ENCODE measurements around the gene TECTA.

TECTA gene

DNA sequence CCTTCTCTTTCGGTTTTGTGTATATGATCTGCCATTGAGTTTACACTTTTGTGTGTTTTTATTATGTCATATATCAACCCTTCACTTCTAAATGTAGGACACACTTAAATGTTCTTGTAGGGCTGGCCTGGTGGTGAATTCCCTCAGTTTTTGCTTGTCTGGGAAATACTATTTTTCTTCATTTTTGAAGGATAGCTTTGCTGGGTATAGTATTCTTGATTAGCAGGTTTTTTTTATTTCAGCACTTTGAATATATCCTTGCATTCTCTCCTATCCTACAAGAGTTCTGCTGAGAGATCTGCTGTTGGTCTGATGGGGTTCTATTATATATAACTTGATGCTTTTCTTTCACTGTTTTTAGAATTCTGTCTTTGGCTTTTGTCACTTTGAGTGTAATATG lies 79.1 kb downstream of the TECTA start:
- DNase-seq: no peak

DNA sequence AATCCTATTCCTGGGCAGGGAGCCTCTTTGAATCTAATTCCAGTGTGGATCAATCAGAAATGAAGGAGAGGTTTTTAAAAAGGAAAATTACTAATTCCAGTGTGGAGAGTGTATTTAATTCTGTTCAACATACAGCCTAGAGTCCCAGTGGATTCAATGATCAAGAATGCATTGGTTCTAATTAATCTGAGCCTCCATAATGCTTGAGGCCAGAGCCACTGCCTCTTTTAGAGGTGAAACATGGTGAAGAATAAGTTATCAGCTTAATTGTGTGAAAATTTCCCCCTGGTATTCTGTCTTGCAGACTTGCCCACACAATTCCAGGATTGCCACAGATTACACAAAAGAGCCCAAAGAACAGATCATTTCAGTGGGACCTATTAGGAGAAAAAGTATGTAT lies 87.7 kb downstream of the TECTA start:
- no peak for DNase-seq

DNA sequence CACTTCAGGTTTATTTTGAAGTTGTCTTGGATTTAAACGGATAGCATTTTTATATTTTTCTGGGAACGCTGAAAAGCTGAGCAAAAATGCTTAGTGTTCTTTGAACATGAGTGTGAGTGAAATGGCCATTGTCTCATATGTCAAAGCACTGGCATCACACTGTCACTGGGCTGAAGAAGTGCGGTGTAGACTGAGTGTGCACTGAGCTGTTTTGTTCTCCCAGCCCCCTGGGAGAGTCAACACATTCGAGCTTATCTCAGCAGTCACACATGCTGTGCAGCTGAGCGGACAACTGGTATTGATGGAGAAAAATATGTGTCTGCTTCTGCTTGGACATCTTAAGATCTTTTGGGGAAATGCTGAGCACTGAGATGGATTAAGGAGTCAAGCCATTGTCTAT lies 90.8 kb downstream of the TECTA start:
- DNase-seq: no peak

DNA sequence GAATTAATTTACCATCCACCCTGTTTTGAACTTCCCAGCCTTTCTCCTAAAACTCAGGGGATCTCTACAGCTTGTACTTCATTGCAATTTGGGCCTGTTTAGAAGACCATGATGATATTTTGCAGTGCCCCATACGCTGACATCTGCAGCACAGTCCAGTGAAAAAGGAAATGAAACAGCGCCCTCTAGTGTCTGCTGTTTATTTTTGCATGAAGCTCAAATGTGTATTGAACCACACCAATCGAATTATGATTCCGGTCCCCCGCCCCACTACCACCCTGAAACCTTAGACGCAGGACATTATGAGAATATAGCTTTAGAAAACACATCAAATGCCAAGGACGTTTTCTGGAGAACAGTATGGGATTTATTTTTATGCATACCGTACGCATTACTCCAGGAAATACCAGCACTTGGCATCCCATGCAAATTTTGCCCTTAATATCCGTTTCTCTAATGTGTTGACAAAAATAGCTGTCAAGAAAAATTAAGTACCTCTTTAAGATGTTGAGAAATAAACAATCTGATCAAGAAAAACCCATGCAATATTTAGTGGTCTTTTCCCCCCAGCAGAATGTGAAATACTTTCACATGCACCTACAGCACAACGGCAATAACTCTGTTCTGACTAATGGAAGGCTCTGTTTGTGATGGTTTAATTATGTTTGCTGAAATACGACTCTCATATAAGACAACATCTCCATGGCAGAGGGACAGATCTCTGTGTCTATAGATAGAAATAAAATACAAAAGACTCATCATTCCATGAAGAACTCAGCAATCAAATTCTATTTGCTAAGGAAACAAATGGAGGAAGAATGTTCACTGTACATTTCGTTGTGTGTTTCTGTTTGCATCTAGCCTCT lies 93.9 kb downstream of the TECTA start:
- DNase-seq: peak; percentile 15

DNA sequence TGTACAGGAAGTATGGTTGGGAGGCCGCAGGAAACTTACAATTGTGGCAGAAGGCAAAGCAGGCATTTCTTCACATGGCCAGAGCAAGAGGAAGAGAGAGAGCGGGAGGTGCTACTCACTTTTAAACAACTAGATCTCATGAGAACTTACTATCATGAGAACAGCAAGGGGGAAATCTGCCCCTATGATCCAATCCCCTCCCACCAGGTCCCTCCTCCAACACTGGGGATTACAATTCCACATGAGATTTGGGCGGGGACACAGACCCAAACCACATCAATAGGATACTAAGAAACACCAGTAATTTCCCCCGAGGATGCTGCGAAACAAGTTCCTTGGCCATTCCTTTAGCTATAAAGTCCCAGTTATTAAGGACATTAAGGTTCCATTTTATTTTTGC lies 97.4 kb downstream of the TECTA start:
- DNase-seq: no peak

DNA sequence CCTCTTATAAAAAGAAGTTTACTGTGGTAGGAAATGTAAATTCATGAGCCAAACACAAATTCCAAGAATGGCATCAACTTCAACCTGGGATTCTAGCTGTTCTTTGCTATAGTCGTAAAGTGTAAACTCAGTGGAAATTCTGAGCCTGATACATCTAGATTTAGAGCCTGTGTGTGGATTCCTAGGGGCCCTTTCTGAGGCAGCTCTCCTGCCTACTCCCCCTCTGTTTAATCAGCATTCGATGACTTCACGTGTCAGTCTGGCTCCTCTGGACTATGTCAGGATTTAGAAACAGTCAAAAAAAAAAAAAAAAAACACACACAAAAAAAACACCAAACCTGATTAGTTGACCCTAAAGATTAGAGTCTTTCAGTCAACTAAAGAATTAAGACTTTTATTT lies 98.5 kb downstream of the TECTA start:
- DNase-seq: no peak

DNA sequence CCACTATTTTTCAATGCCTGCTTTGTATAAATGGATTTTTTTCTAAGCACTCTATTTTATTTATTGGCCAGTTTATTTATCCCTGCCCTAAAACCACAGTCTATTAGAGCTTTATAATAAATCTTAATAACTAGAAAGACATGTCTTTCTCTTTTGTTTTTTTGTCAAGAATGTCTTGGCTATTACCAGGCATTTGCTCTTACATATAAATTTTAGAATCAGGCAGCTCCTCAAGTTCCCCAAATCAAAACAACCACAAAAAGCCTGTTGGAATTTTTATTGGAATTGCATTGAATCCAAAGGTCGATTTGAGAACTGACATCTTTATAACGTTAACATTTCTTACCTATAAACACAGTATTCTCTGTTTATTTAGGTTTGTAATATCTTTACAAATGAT lies 105.8 kb downstream of the TECTA start:
- no peak for DNase-seq

DNA sequence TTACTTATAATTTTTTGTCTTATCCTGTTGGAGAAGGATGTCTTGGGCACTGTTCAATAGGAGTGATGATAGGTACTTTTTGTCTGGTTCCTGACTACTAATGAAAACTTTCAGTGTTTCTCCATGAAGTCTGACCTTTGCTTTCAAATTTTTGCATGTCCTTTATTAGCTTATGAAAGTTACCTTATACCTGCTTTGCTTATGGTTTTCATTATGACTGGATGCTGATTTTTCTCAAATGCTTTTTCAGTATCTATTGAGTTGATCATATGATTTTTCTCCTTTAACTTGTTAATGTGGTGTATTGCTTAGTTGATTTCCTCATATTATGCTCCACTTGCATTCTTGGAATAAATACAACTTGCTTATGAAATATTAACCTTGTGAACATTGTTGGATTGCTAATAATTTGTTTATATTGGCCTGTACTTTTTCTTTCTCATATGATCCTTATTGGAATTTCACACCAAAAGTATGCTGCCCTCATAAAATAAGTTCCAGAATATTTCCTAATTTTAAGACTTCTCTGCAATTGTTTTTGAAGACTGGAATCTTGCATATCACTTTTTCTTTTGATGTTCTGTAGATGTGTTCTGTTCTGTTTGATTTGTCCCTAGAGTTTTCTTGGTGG lies 106.6 kb downstream of the TECTA start:
- no peak for DNase-seq

DNA sequence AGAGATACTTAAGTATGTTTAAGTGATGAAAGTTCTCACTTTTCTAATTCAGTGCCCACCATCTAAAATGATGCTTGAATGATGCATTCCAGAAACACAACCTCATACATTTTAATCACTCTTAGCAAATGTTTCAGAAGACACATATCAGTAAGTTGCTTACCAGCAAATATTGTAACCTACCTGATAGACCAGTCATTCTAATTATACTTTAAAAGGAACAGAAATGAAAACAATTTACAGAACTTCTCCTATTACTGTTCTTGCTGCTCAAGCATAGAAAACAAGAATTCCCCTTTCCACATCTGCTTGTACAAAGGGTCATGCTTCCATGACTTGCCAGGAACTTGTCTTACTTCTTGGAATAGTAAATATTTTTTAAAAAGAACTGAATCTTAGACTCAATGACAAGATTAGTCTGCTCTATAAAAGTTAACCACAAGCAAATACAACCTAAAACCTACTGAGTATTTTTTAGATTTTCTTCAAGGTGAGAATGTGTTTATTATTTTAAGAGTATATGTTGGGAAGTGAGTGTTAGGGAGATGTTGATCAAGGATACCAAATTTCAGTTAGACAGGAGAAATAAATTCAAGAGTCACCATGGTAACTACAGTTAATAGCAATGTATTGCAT lies 109.5 kb downstream of the TECTA start:
- no peak for DNase-seq

DNA sequence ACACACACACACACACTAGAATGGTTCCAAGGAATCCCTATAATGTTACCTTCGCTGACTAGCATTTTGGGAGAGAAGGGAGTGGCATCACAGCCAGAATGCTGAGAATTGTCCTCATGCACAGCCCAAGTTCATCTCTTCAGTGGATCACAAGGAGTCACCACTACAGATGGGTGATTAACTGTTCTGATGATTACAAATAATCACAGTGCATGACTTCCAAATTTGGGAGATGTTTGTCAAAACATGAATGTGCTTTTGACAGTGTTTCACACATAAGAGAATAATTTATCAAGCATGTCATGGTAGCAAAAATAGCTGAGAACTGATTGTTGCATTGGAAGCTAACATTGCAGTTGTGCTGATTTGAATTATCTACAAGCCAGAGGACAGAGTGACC lies 110.6 kb downstream of the TECTA start:
- no peak for DNase-seq

DNA sequence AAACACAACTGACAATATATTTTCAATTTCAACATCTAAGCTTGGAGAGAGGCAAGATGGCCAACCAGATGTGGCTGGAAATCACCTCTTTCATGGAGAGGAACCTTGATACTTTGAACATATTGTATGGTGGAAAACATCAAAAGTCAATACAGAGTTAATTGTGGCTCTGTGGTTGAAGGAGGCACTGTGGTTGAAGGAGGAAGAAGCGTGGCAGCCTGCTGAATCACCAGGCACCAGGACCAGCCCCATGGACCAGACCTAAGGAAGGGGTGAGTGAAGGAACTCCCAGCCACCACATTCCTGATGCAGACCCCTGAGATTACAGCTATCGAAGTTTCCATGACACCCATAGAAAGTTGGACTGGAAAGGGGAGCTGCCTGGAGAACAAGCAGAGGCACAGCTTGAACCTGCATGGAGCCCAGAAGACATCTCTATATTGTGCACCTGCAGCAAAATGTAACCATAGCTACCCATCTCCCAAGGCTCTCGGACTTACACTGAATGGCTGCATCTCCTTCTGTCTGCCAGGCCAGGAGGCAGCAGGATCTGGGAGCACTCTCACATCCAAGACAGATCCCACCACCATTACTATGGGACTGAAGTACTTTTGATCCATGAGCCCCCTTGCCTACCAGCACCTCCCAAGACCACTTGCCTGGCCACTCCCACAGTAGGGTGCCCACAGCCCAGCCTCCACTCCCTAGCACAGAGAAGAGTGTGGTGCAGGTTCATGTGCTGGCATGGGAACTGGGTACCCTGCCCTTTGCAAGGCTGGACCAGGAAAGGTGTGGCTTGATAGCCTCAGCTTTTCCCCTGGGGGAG lies 111.7 kb downstream of the TECTA start:
- no peak for DNase-seq

DNA sequence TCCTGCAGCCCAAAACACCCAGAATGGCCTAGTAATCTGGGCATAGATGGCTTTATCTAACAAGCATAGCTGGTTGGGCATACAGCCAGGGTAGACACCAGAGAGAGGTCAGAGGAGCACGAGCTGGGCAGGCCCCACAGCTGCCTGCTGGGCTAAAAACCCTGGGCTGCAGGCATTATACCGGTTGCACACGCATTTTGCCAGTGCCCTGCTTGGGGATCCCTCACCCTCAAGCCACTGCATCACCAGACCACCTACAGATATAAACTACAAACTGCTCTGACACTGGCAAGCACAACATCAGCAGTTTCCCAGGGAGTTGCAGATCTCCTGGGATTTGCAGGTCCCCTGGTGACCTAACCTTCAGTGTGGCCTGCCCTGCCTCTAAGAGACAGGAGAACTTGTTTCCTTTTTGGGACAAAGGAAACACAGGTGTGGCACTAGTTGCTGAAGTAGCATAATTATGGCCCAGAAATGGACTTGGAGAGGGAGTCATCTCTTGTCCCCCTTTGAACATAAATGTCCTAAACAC lies 112.4 kb downstream of the TECTA start:
- DNase-seq: no peak

DNA sequence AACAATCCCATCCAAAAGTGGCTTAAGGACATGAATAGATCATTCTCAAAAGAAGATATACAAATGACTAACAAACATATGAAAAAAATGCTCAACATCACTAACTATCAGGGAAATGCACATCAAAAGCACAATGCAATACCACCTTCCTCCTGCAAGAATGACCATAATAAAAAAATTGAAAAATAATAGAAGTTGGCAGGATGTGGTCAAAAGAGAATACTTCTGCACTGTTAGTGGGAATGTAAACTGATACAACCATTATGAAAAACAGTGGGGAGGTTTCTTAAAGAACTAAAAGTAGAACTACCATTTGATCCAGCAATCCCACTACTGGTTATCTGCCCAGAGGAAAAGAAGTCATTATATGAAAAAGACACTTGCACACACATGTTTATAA lies 113.8 kb downstream of the TECTA start:
- no peak for DNase-seq

DNA sequence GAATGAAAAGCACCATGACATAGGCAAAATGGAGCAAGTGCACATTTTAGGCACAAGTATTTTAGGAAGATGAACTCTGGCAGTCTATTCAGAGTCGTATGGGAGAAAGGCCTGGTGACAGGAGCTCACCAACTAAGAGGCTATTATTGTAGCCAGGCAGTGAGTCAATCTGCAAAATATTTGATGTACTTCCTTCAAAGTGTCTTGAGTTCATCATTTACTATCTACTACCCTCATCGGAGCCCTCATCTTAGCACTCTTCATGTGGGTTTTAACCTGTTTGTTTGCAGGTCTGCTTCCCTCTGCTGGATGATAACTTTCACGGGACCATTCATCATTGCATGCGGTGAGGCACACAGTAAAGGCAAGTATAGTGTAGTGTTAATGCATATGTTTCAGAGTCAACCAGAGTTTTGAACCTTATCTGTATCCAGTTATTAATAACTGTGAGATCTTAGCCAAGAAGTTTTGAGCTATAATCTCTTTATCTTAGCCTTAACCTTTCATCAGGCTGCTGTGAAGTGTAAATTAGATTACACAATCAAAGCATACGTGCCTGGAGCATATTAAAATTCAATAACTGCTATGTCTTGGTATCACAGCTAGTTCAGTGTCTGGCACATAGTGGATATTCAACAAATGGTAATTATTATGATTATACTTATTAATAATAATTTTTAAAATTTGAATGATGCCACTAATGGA lies 120.6 kb downstream of the TECTA start:
- no peak for DNase-seq

DNA sequence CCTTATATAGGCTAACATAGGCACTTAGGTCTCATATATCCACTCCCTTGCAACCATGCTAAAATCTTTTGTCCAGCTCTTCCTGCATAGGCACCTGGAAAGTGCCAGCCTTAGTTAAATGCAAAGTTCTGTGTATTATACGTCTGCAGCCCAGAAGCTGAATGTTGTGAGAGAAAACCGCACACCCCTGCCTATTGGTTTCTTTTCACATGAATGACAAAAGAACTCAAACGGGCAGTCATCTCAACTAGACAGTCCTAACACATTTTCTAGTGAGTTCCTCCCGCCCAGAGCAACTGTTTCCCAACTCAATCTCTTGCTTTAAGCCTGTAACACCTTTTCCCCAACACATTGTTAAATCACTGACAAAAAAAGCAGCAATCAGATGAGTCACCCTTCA lies 122.1 kb downstream of the TECTA start:
- DNase-seq: no peak

DNA sequence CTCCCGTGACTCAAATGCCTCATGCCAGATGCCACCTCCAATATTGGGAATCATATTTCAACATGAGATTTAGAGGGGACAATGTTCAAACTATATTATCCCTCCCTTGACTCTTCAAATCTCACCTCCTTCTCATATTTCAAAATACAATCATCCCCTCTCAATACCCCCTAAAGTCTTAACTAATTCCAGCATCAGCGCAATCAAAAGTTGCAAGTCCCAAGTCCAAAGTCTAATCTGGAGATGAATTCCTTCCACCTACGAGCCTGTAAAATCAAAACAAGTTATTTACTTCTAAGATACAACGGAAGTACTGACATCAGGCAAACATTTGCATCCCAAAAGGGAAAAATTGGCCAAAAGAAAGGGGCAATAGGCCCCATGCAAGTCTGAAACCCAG lies 124.3 kb downstream of the TECTA start:
- DNase-seq: no peak

DNA sequence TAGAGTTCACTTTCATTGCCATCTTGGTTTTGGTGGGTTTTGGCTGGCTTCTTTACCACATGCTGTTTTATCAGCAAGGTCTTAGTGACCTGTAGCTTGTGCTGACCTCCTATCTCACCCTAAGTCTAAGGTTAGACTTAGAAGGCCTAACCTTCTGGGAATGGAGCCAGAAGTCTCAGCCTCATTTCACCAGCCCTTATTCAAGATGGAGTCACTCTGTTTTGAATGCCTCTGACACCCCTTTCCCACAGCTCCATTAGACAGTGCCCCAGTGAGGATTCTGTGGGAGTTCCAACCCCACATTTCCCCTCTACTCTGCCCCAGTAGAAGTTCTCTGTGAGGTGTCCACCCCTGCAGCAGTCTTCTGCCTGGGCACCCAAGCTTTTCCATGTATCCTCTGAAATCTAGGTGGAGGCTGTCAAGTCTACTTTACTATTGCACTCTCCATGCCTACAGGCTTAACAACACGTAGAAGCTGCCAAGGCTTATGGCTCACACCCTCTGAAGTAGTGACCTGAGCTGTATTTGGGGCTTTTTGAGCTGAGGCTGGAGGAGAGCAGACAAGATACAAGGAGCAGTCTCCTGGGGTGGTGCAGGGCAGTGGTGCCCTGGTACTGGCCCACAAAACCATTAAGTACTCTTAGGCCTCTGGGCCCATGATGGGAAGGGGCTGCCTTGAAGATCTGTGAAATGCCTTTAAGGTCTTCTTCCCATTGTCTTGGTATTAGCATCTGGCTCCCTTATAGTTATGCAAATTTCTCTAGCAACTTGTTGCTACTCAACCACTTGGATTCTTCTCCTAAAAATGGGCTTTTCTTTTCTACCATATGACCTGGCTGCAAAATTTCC lies 125.6 kb downstream of the TECTA start:
- DNase-seq: no peak

DNA sequence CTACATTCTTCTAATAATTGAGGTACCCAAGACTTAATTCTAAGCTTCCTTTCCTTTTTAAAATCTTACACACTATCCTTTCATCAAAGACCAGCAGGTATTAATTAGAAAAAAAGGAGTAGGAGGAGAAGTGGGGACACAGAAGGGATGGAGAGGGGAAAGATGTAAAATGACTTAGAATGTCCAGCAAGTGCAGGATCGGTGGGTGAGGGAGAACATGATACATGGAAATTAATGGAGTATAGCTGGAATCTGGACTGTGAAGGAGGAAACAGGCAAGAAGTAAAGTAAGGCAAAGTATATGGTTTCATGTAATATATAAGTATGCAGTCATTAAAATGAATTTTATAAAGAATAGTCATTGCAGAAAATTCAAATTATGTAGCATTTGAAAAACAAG lies 127.8 kb downstream of the TECTA start:
- no peak for DNase-seq

DNA sequence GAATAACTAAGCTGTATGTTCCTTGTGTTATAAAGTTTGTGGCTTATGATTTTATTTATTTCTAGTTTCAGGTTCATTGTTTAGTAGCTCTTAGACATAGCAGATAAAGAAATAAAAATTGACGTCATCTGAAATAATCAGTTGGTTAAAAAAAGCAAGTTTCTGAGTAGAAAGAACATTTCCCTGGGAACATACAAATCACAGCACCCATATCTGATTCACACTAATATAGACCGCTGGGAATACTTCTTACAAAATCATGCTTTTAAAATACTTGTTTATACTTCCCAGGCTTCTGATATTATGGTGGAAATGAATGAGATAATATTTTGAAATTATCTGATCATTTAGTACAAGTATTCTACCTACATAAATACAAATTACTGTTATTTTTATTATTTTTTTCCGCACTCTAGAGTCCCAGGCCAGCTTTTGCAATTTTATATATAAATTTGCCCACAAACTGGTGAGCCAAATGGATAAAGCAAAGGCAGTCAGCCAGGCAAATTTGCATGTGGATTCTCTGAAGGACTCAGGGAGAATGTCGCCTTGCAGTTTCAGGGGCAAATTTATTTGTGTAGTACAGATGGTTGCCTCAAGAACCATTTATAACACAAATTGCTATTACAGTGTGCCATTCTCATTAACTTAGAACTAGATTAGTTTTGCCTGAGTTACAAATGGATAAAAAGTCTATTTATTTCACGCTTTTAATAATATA lies 128.6 kb downstream of the TECTA start:
- DNase-seq: no peak

DNA sequence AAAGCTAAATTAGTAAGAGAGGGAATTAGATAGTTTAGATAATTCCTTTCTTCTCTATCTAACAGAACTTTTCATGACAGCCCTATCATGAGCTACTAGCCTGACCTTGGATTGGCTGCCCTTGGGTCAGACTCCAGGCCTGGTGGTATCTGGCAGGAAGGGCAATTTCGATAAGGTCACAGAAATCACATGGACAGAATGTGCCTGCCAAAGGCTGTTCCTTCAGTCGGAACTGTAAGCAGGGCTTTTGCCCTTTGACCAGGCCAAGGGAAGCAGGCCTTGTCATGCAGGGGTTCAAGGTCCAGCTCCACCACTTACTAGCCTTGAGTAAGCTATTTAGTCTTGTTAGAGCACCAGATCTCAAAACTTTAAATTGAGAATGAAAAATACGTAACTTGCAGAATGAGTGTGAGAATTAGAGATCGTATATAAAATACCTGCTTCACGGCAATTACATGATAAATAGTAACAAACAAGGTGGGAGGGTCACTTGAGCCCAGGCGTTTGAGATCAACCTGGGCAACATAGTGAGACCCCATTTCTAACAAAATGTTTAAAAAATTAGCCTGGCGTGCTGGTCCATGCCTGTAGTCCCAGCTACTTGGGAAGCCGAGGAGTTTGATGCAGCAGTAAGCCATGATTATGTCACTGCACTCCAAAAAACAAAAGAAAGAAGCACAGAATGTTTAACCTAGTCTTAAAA lies 130.7 kb downstream of the TECTA start:
- no peak for DNase-seq
